D721Med (cell line): Measurements from ENCODE around the gene RPL32.
A peak's percentile ranks its signal among the peaks of the same experiment; 100 is the strongest.

Experiments used
- DNase-seq: peaks from one replicate; pipeline ENCODE4 v3.0.0; 2011; ENCODE audit warnings: low spot score; ENCODE audit not compliant: insufficient read length
- FAIRE-seq: peaks from 2 replicates; lab custom pipeline; 2011; peaks lifted over from hg19 to GRCh38; lab: Jason Lieb, UNC
- CTCF ChIP-seq: IDR thresholded peaks from 2 replicates; pipeline ENCODE4 v1.5.1; 2012; ENCODE audit warnings: mild to moderate bottlenecking, control low read depth; ENCODE audit not compliant: insufficient read depth; ENCODE audit errors: missing control alignments

RPL32 gene

GRCh38 chr3:12875857-12876836, 34.8 kb upstream of the RPL32 start:
- no peak for TF ChIP-seq CTCF
- no peak for FAIRE-seq
- DNase-seq = no peak

GRCh38 chr3:12871404-12871983, 30.1 kb upstream of the RPL32 start:
- FAIRE-seq = no peak
- TF ChIP-seq CTCF = no peak

GRCh38 chr3:12870942-12871341, 29.6 kb upstream of the RPL32 start:
- FAIRE-seq (no peak), DNase-seq (no peak)
- TF ChIP-seq CTCF = no peak

More at GRCh38 chr3:12871404-12871983, 30.1 kb upstream of the RPL32 start:
- no peak for DNase-seq

- FAIRE-seq (no peak), DNase-seq (no peak)
- TF ChIP-seq CTCF = no peak
Measured at GRCh38 chr3:12869035-12869621, 27.8 kb upstream of the RPL32 start.

GRCh38 chr3:12868039-12869034, 27.0 kb upstream of the RPL32 start:
- FAIRE-seq (no peak), DNase-seq (peak; percentile 88)
- TF ChIP-seq CTCF = peak; percentile 97

- no peak for TF ChIP-seq CTCF
- FAIRE-seq = no peak
- no peak for DNase-seq
Measured at GRCh38 chr3:12866836-12867235, 25.5 kb upstream of the RPL32 start.
